Pancreas (tissue), 10 donors: ENCODE results near the gene CFAP100. TPM values are rescaled to one million over a fixed set of nuclear protein-coding genes. Genes with fewer than 3 reads are reported as not detected.

Experiments used
- ATAC-seq, 4 donors: fragments of 200-7000 bp; cut with Tn5 transposase; one replicate each; pipeline versions ENCODE4 v1.8.0 to v1.9.1; 2020; ENCODE audit warnings: mild to moderate bottlenecking in 4 of 4, moderate library complexity in 4 of 4
- DNase-seq, 6 donors: peaks; one replicate each; pipeline ENCODE4 v3.0.0-alpha.2; 2020
- FAIRE-seq: peaks from 2 replicates; lab custom pipeline; 2012; peaks lifted over from hg19 to GRCh38; lab: Jason Lieb, UNC
- H3K27ac ChIP-seq, 4 donors: fragments of 200-600 bp; sonication (generic); 1 replicate in 3 of 4; 2 replicates in 1 of 4; pipeline versions ENCODE4 v1.5.0 to v1.8.0; 2020
- H3K27me3 ChIP-seq, 4 donors: fragments of 200-600 bp; one replicate each; pipeline ENCODE4 v1.8.0; 2021
- H3K36me3 ChIP-seq, 3 donors: fragments of 200-600 bp; sonication (generic) in 1 of 3; one replicate each; pipeline versions ENCODE4 v1.5.0 to v1.8.0; 2020 to 2021
- H3K4me1 ChIP-seq, 3 donors: fragments of 200-600 bp; one replicate each; pipeline ENCODE4 v1.8.0; 2021
- H3K4me3 ChIP-seq, 4 donors: fragments of 200-600 bp; sonication (generic) in 2 of 4; one replicate each; pipeline versions ENCODE4 v1.5.0 to v1.8.0; 2020 to 2021
- H3K9me3 ChIP-seq, 4 donors: fragments of 200-600 bp; one replicate each; pipeline ENCODE4 v1.8.0; 2021
- CTCF ChIP-seq, 4 donors: fragments of 200-600 bp; sonication (generic) in 3 of 4; IDR thresholded peaks; one replicate each; pipeline versions ENCODE4 v1.5.0 to v1.8.0; 2021; ENCODE audit warnings: antibody characterized with exemption in 4 of 4
- WGBS, 2 donors: extraction: QIAGEN DNeasy Blood & Tissue Kit; methylation state at CpG; one replicate each; pipeline ENCODE4 v1.1.7; 2013; 5-methylcytosine and 5-hydroxymethylcytosine counted together
- intact Hi-C, 3 donors: fragments of 100-400 bp; cut with DNase I; formaldehyde crosslinking; loops; one replicate each; pipeline versions ENCODE4 v1.11.1 to v1.14.2; 2022
- polyA plus RNA-seq, 2 donors: library from polyadenylated mRNA; stranded (reverse); fragments of 200-250 nt; gene quantifications; one replicate each; pipeline ENCODE4 v1.2.3, GENCODE V29; 2013
- total RNA-seq, 6 donors: library from RNA; stranded (reverse); fragmentation: NEBNext Ultra II Directional in 4 of 6; extraction: Animal tissue kit (Norgen Biotek cat#: 25700) in 4 of 6; gene quantifications; one replicate each; pipeline versions ENCODE4 v1.2.1 to v1.2.4, GENCODE V29; 2021 to 2023
- donor health status: healthy with polysubstance abuse.
- donor health status: DM: no; HTN: no; CAD: no; lungs with moderate emphysema.
- donor health status: DM: no; HTN: no; CAD: no.
- donor health status: control.
- donor health status: control.
- donor health status: Bipolar disorder and iron deficiency.
- donor health status: DM: yes; HTN: yes; CAD: no.
- donor health status: DM: no; HTN: no; CAD: no.
- donor health status: DM: no; HTN: no; CAD: no.
- donor health status: DM: yes; HTN: yes; CAD: no.

The CFAP100 gene
- total and polyA plus RNA-seq, 8 donors: not detected

- TF ChIP-seq CTCF (IDR thresholded peaks at IDR 0.05): no peak
- no peaks in the 10 kb centered on the region for H3K9me3 ChIP-seq
- intact Hi-C loops: no loop called here
- no peaks in the 10 kb centered on the region for H3K27me3 ChIP-seq
- H3K36me3 ChIP-seq: peaks cover 0 to 13% (median 0%) of the 10 kb centered on the region in 3 donors
- ATAC-seq: no peak
- no peak overlapping the region for H3K4me3 ChIP-seq
- H3K4me1 ChIP-seq: no peaks in the 10 kb centered on the region
- DNase-seq: no peak
- WGBS, 2 donors: 88 to 90% methylated on average over 4 of the region's 4 CpGs
- no peak for FAIRE-seq
- H3K27ac ChIP-seq: no peak overlapping the region
Observed at GRCh38 chr3:126432361-126433104, 37.8 kb downstream of the CFAP100 start.

- WGBS, 2 donors: 95 to 98% methylated on average over 6 of the region's 6 CpGs
- no peak for FAIRE-seq
- peaks cover 0 to 19% (median 0%) of the 10 kb centered on the region in 3 donors for H3K36me3 ChIP-seq
- no peak overlapping the region for H3K4me3 ChIP-seq
- H3K4me1 ChIP-seq: no peaks in the 10 kb centered on the region
- no peak overlapping the region for H3K27ac ChIP-seq
- H3K9me3 ChIP-seq: no peaks in the 10 kb centered on the region
- H3K27me3 ChIP-seq: no peaks in the 10 kb centered on the region
- peak in 2 of 6 donors; percentile 4 to 45 for DNase-seq
- intact Hi-C loops: no loop called here
- ATAC-seq: no peak
- TF ChIP-seq CTCF (IDR thresholded peaks at IDR 0.05): no peak
Observed at GRCh38 chr3:126433105-126433430, 38.4 kb downstream of the CFAP100 start.

GRCh38 chr3:126433496-126434263, 39.0 kb downstream of the CFAP100 start:
- peak in 2 of 6 donors; percentile 8 to 64 for DNase-seq
- Histone ChIP-seq H3K36me3 (peaks cover 0 to 25% (median 2%) of the 10 kb centered on the region in 3 donors), H3K27me3 (no peaks in the 10 kb centered on the region), H3K4me1 (no peaks in the 10 kb centered on the region), H3K9me3 (no peaks in the 10 kb centered on the region), H3K27ac (no peak overlapping the region), H3K4me3 (no peak overlapping the region)
- peak in 1 of 4 donors; percentile 30 for ATAC-seq
- TF ChIP-seq CTCF (IDR thresholded peaks at IDR 0.05): no peak
- WGBS, 2 donors: 89 to 98% methylated on average over 12 to 13 of the region's 13 CpGs
- intact Hi-C loops: no loop called here
- no peak for FAIRE-seq

- TF ChIP-seq CTCF (IDR thresholded peaks at IDR 0.05): no peak
- DNase-seq (peak in 1 of 6 donors; percentile 44), ATAC-seq (no peak), FAIRE-seq (no peak)
- Histone ChIP-seq H3K27me3 (no peaks in the 10 kb centered on the region), H3K4me1 (no peaks in the 10 kb centered on the region), H3K36me3 (peaks cover 0 to 30% (median 4%) of the 10 kb centered on the region in 3 donors), H3K4me3 (no peak overlapping the region), H3K27ac (no peak overlapping the region), H3K9me3 (no peaks in the 10 kb centered on the region)
- 91 to 97% methylated on average over 6 of the region's 6 CpGs for whole genome bisulfite sequencing, 2 donors
- intact Hi-C loops: no loop called here
Observed at GRCh38 chr3:126434264-126434590, 39.5 kb downstream of the CFAP100 start.
